Left ventricle myocardium inferior (tissue), 1 donor: Measurements from ENCODE around the gene CAMK1D. TPM values are rescaled to one million over a fixed set of nuclear protein-coding genes. Genes with fewer than 3 reads are reported as not detected.

ENCODE experiments used
- DNase-seq: peaks from one replicate; pipeline ENCODE4 v3.0.0-alpha.2; 2020
- H3K27ac ChIP-seq: fragments of 200-600 bp; replicated peaks from 2 replicates; pipeline ENCODE4 v1.8.0; 2021
- H3K27me3 ChIP-seq: fragments of 200-600 bp; 2 replicates; pipeline ENCODE4 v1.8.0; 2021; ENCODE audit warnings: low read depth
- H3K36me3 ChIP-seq: fragments of 200-600 bp; 2 replicates; pipeline ENCODE4 v1.8.0; 2021
- H3K4me1 ChIP-seq: fragments of 200-600 bp; 2 replicates; pipeline ENCODE4 v1.8.0; 2021
- H3K4me3 ChIP-seq: fragments of 200-600 bp; 2 replicates; pipeline ENCODE4 v1.8.0; 2021; ENCODE audit warnings: mild to moderate bottlenecking, moderate library complexity
- H3K9me3 ChIP-seq: fragments of 200-600 bp; replicated peaks from 2 replicates; pipeline ENCODE4 v1.8.0; 2021
- intact Hi-C: fragments of 100-400 bp; cut with micrococcal nuclease; formaldehyde crosslinking; loops from one replicate; pipeline ENCODE4 v1.11.0; 2022
- total RNA-seq: library from RNA; stranded (reverse); fragmentation: NEBNext Ultra II Directional; extraction: Animal tissue kit (Norgen Biotek cat#: 25700); gene quantifications from one replicate; pipeline ENCODE4 v1.2.1, GENCODE V29; 2021
- TF ChIP-seq, protein P1 (sequence below): fragments of 200-600 bp; IDR thresholded peaks from 2 replicates; pipeline ENCODE4 v1.8.0; 2021; ENCODE audit warnings: antibody characterized with exemption, mild to moderate bottlenecking, borderline replicate concordance
- donor health status: DM: no; HTN: yes; CAD: no; lungs with severe emphysema.

CAMK1D gene
- total RNA-seq, 1 donor from 2014 or later: 2.5 TPM

DNA sequence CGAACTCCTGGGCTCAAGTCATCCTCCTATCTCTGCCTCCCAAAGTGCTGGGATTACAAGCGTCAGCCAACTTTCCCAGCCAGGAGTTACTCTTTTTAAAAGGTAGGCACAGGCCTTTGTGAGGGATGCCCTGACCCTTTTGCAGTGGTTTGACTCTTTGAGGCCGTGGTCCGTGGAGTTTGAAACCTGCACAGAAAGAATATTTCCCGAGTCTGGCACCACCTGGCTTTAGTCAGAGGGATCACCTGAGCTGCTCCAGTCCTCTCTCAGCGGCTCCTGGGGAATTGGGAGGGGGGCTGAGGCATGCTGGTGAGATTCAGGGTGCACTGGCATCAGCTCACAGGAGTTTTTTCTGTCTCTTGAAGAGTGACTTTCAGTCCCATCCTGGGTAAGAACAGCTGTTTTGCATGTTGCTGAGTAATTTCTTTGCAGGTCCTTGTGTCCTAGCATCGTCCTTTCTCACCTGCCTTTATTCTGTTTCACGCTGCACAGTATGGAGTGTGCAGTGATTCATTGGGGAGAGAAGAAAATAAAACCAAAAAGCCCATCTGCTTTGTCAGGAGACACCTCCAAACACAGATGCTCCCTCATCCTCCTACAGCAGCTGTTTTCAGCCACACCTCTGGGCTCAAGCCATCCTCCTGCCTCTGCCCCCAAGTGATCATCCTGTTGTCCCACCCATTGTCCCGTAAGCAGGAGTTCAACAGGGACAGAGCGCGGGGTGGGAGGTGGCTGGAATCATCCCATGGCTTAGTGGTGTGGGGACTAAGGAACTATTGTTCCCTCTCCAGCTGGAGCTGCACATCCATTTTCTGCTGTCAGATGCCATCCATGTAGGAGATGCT, 284.7 kb downstream of the CAMK1D start:
- TF ChIP-seq, protein P1, sequence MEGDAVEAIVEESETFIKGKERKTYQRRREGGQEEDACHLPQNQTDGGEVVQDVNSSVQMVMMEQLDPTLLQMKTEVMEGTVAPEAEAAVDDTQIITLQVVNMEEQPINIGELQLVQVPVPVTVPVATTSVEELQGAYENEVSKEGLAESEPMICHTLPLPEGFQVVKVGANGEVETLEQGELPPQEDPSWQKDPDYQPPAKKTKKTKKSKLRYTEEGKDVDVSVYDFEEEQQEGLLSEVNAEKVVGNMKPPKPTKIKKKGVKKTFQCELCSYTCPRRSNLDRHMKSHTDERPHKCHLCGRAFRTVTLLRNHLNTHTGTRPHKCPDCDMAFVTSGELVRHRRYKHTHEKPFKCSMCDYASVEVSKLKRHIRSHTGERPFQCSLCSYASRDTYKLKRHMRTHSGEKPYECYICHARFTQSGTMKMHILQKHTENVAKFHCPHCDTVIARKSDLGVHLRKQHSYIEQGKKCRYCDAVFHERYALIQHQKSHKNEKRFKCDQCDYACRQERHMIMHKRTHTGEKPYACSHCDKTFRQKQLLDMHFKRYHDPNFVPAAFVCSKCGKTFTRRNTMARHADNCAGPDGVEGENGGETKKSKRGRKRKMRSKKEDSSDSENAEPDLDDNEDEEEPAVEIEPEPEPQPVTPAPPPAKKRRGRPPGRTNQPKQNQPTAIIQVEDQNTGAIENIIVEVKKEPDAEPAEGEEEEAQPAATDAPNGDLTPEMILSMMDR: no peak
- H3K36me3 ChIP-seq: no peaks in the 10 kb centered on the region
- no peak overlapping the region for H3K4me3 ChIP-seq
- peaks cover 1% of the 10 kb centered on the region for H3K4me1 ChIP-seq
- peaks cover 7% of the 10 kb centered on the region for H3K9me3 ChIP-seq
- H3K27me3 ChIP-seq: no peaks in the 10 kb centered on the region
- H3K27ac ChIP-seq: no peak overlapping the region
- DNase-seq: no peak
- intact Hi-C loops: no loop called here

DNA sequence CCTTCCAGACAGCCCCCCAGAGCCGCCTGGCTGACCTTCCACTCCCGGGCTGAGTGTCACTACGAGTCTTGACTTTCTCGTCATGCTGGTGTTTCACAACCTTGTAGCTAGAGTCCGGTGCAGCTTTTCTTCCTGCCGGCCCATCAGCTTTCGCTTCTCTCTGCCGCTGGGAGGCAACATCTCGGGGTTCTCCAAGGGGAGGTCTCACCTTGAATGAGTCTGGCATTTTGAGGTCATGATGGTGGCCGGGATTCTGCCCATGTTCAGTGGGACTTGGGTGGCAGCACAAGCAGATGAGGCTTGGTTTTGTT, 285.2 kb downstream of the CAMK1D start:
- intact Hi-C loops: no loop called here
- Histone ChIP-seq H3K27ac (no peak overlapping the region), H3K36me3 (no peaks in the 10 kb centered on the region), H3K9me3 (peaks cover 7% of the 10 kb centered on the region), H3K4me3 (no peak overlapping the region), H3K4me1 (no peaks in the 10 kb centered on the region), H3K27me3 (no peaks in the 10 kb centered on the region)
- TF ChIP-seq, protein P1: no peak
- no peak for DNase-seq

DNA sequence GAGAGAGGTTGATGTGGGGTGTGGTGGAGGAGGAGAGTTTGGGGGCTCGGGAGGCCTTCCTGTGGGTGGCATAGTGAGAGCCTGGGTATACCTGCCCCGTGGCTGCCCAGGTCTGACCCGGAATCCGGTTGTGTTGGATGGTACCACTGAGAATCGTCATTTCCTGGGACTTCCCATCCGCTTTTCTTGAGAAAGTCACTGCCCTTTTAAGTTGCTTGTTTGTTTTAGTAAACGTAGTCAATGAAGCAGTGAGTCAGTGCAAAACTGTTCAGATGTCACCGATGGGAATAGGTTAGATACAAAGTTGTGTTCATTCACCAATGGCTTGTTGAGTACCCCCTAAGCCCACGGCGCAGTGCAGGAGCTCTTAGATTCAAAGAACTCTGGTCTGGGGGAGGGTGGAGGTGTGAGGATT, 285.8 kb downstream of the CAMK1D start:
- Histone ChIP-seq H3K36me3 (no peaks in the 10 kb centered on the region), H3K9me3 (peaks cover 7% of the 10 kb centered on the region), H3K4me1 (no peaks in the 10 kb centered on the region), H3K4me3 (no peak overlapping the region), H3K27me3 (no peaks in the 10 kb centered on the region), H3K27ac (no peak overlapping the region)
- no peak for DNase-seq
- TF ChIP-seq, protein P1: no peak
- intact Hi-C loops: no loop called here

DNA sequence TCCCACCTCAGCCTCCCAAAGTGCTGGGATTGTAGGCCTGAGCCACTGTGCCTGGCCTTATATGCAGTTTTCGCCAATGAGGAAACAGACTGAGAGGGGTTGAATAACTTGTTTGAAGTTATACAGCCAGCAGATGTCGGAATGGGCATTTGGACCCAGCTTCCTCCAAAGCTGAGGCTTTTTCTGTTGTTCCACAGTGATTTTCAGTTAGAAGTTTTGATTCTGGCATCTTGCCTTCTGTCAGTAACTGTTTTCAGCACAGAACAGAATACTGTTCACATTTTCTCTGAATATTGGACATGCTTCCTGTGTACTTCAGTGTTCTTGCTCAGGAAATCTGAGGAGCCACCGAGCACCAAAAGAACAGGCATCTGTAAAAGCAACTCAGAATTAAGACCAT, 287.2 kb downstream of the CAMK1D start:
- Histone ChIP-seq H3K36me3 (no peaks in the 10 kb centered on the region), H3K4me1 (no peaks in the 10 kb centered on the region), H3K27ac (no peak overlapping the region), H3K9me3 (peaks cover 3% of the 10 kb centered on the region), H3K4me3 (no peak overlapping the region), H3K27me3 (no peaks in the 10 kb centered on the region)
- TF ChIP-seq, protein P1: no peak
- intact Hi-C loops: no loop called here
- no peak for DNase-seq

DNA sequence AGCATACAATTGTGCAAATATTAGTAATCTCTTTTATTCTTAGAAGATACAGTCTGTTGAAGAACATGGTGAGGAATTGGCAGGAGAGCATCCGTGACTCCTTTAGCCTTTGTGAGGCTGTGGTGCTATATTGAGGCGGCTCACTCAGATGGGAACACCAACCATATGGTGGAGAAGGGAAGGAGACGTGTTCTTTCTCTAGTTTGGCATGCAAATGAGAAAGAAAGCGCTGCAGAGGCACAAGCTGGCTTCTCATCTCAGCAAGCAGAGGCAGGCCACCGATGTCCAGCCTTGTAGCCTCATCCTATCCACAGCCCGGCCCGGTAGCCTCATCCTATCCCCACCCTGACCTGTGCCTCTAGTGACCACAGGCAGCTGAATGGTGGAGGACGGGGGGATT, 288.3 kb downstream of the CAMK1D start:
- H3K36me3 ChIP-seq: no peaks in the 10 kb centered on the region
- TF ChIP-seq, protein P1: no peak
- intact Hi-C loops: no loop called here
- no peak overlapping the region for H3K27ac ChIP-seq
- DNase-seq: no peak
- H3K4me3 ChIP-seq: no peak overlapping the region
- H3K9me3 ChIP-seq: no peaks in the 10 kb centered on the region
- no peaks in the 10 kb centered on the region for H3K27me3 ChIP-seq
- no peaks in the 10 kb centered on the region for H3K4me1 ChIP-seq
